GM12873 (cell line): ENCODE results near the gene ADGRL2.

ENCODE experiments used
- CTCF ChIP-seq: IDR thresholded peaks from 2 replicates; pipeline ENCODE4 v1.5.1; 2012; ENCODE audit warnings: low read depth, mild to moderate bottlenecking, moderate library complexity, low read length, control low read depth; ENCODE audit not compliant: insufficient read depth; ENCODE audit errors: missing control alignments

The ADGRL2 gene

GRCh38 chr1:81850031-81850430 lies 49.3 kb downstream of the ADGRL2 start:
- TF ChIP-seq CTCF: no peak

- TF ChIP-seq CTCF: no peak
These were observed 49.8 kb downstream of the ADGRL2 start for GRCh38 chr1:81850495-81850894.

- no peak for TF ChIP-seq CTCF
These were observed 50.5 kb downstream of the ADGRL2 start for GRCh38 chr1:81851217-81851616.

- no peak for TF ChIP-seq CTCF
These were observed 52.2 kb downstream of the ADGRL2 start for GRCh38 chr1:81852961-81853360.

GRCh38 chr1:81867235-81867634 lies 66.5 kb downstream of the ADGRL2 start:
- TF ChIP-seq CTCF: no peak

- TF ChIP-seq CTCF: no peak
These were observed 68.6 kb downstream of the ADGRL2 start for GRCh38 chr1:81869307-81869706.

- no peak for TF ChIP-seq CTCF
These were observed 73.2 kb downstream of the ADGRL2 start for GRCh38 chr1:81873946-81874345.

GRCh38 chr1:81874461-81874860 lies 73.7 kb downstream of the ADGRL2 start:
- TF ChIP-seq CTCF: no peak
